Mesenchymal stem cell (in vitro differentiated cells and primary cell): ENCODE measurements around the gene ARHGEF16.

ENCODE experiments used
- DNase-seq: peaks from one replicate; pipeline ENCODE4 v3.0.0-alpha.2; 2013
- H2AFZ ChIP-seq: one replicate; pipeline ENCODE4 v1.6.1; 2013; ENCODE audit warnings: low read depth, mild to moderate bottlenecking, control low read depth, inconsistent platforms, low read length, moderate library complexity
- H2AK5ac ChIP-seq: 2 replicates; pipeline ENCODE4 v1.6.1; 2013; ENCODE audit warnings: low read length, moderate library complexity, mild to moderate bottlenecking, inconsistent platforms; ENCODE audit not compliant: severe bottlenecking
- H2BK120ac ChIP-seq: one replicate; pipeline ENCODE4 v1.6.1; 2013; ENCODE audit warnings: low read depth, mild to moderate bottlenecking, inconsistent platforms, low read length, moderate library complexity
- H2BK12ac ChIP-seq, 2 experiments: one replicate each; pipeline ENCODE4 v1.6.1; 2013; ENCODE audit warnings: inconsistent platforms in 2 of 2, low read length in 2 of 2, mild to moderate bottlenecking in 2 of 2, moderate library complexity in 2 of 2, control low read depth in 1 of 2
- H2BK15ac ChIP-seq: one replicate; pipeline ENCODE4 v1.6.1; 2013; ENCODE audit warnings: mild to moderate bottlenecking, low read depth, inconsistent platforms; ENCODE audit not compliant: poor library complexity, severe bottlenecking
- H2BK5ac ChIP-seq: 2 replicates; pipeline ENCODE4 v1.6.1; 2013; ENCODE audit warnings: low read depth, mild to moderate bottlenecking, low read length, control low read depth, inconsistent platforms; ENCODE audit not compliant: poor library complexity, severe bottlenecking
- H3K14ac ChIP-seq, 2 experiments: one replicate each; pipeline ENCODE4 v1.6.1; 2013; ENCODE audit warnings: inconsistent platforms in 2 of 2, low read length in 2 of 2, control low read depth in 1 of 2, mild to moderate bottlenecking in 1 of 2, moderate library complexity in 1 of 2
- H3K18ac ChIP-seq, 2 experiments: one replicate each; pipeline ENCODE4 v1.6.1; 2013; ENCODE audit warnings: inconsistent platforms in 2 of 2, low read length in 2 of 2, control low read depth in 1 of 2, low read depth in 1 of 2, mild to moderate bottlenecking in 1 of 2
- H3K23ac ChIP-seq, 2 experiments: one replicate each; pipeline ENCODE4 v1.6.1; 2013; ENCODE audit warnings: inconsistent platforms in 2 of 2, low read length in 2 of 2, mild to moderate bottlenecking in 2 of 2, moderate library complexity in 2 of 2, control low read depth in 1 of 2
- H3K27ac ChIP-seq: 2 replicates; pipeline ENCODE4 v1.5.1; 2013; ENCODE audit warnings: mild to moderate bottlenecking, moderate library complexity, low read length, control low read depth, inconsistent platforms; ENCODE audit not compliant: poor library complexity, severe bottlenecking
- H3K27me3 ChIP-seq, 2 experiments: 2 replicates each; pipeline versions ENCODE4 v1.6.1 to v1.7.0; 2013; ENCODE audit warnings: low read length in 2 of 2, mild to moderate bottlenecking in 2 of 2, moderate library complexity in 2 of 2, control low read depth in 1 of 2, inconsistent platforms in 1 of 2; ENCODE audit not compliant: control insufficient read depth in 1 of 2, insufficient read depth in 1 of 2
- H3K36me3 ChIP-seq, 2 experiments: 2 replicates each; pipeline versions ENCODE4 v1.6.1 to v1.7.0; 2013; ENCODE audit warnings: low read length in 2 of 2, control low read depth in 1 of 2, inconsistent platforms in 1 of 2, low read depth in 1 of 2, mild to moderate bottlenecking in 1 of 2; ENCODE audit not compliant: insufficient read depth in 2 of 2, control insufficient read depth in 1 of 2
- H3K4ac ChIP-seq, 2 experiments: one replicate each; pipeline ENCODE4 v1.6.1; 2013; ENCODE audit warnings: inconsistent platforms in 2 of 2, low read length in 2 of 2, mild to moderate bottlenecking in 2 of 2, moderate library complexity in 2 of 2, control low read depth in 1 of 2, low read depth in 1 of 2
- H3K4me1 ChIP-seq: 2 replicates; pipeline ENCODE4 v1.6.1; 2013; ENCODE audit warnings: low read depth, low read length, control low read depth; ENCODE audit not compliant: control insufficient read depth, insufficient read depth
- H3K4me2 ChIP-seq: 2 replicates; pipeline ENCODE4 v1.6.1; 2013; ENCODE audit warnings: low read length, mild to moderate bottlenecking, inconsistent platforms; ENCODE audit not compliant: poor library complexity, severe bottlenecking
- H3K4me3 ChIP-seq, 2 experiments: 2 replicates each; pipeline versions ENCODE4 v1.5.1 to v1.7.0; 2013; ENCODE audit warnings: low read length in 2 of 2, mild to moderate bottlenecking in 2 of 2, control low read depth in 1 of 2, low read depth in 1 of 2; ENCODE audit not compliant: insufficient read depth in 1 of 2
- H3K79me1 ChIP-seq: replicated peaks from 2 replicates; pipeline ENCODE4 v1.6.1; 2013; ENCODE audit warnings: mild to moderate bottlenecking, control low read depth, low read length, inconsistent platforms; ENCODE audit not compliant: poor library complexity, severe bottlenecking
- H3K9ac ChIP-seq: 2 replicates; pipeline ENCODE4 v1.7.0; 2013; ENCODE audit warnings: mild to moderate bottlenecking, low read length, moderate library complexity
- H3K9me3 ChIP-seq: 2 replicates; pipeline ENCODE4 v1.7.0; 2013; ENCODE audit warnings: mild to moderate bottlenecking, low read length; ENCODE audit not compliant: control insufficient read depth
- H4K8ac ChIP-seq: one replicate; pipeline ENCODE4 v1.6.1; 2013; ENCODE audit warnings: inconsistent platforms, mild to moderate bottlenecking, low read length, moderate library complexity
- H4K91ac ChIP-seq: one replicate; pipeline ENCODE4 v1.6.1; 2013; ENCODE audit warnings: mild to moderate bottlenecking, low read length, inconsistent platforms
- WGBS: methylation state at CpG from one replicate; pipeline ENCODE4 v1.1.7; 2013; ENCODE audit warnings: mixed read lengths; 5-methylcytosine and 5-hydroxymethylcytosine counted together

The ARHGEF16 gene

GRCh38 chr1:3515774-3516480 lies 61.5 kb downstream of the ARHGEF16 start:
- Histone ChIP-seq H2AK5ac (no peak overlapping the region), H2BK15ac (no peak overlapping the region), H2BK5ac (no peak overlapping the region), H3K23ac (no peak overlapping the region), H3K4me3 (no peak overlapping the region), H3K4me2 (peak overlapping the region; percentile 13), H3K27ac (no peak overlapping the region), H3K14ac (no peak overlapping the region), H2AFZ (no peak overlapping the region), H3K27me3 (peaks cover 0 to 1% of the 10 kb centered on the region in 2 experiments), H3K4me1 (peaks cover 18% of the 10 kb centered on the region), H3K9me3 (no peaks in the 10 kb centered on the region), H3K9ac (no peak overlapping the region), H3K18ac (no peak overlapping the region), H4K8ac (no peak overlapping the region), H2BK12ac (no peak overlapping the region), H4K91ac (no peak overlapping the region), H3K79me1 (no peaks in the 10 kb centered on the region), H2BK120ac (no peak overlapping the region), H3K36me3 (peaks cover 0 to 11% of the 10 kb centered on the region in 2 experiments), H3K4ac (no peak overlapping the region)
- no peak for DNase-seq
- 86% methylated on average over 19 of the region's 19 CpGs for WGBS

- no peak overlapping the region for H3K27ac ChIP-seq
- H3K14ac ChIP-seq: no peak overlapping the region
- no peak overlapping the region for H2BK120ac ChIP-seq
- H4K8ac ChIP-seq: no peak overlapping the region
- H3K4ac ChIP-seq: no peak overlapping the region
- H2BK12ac ChIP-seq: no peak overlapping the region
- H3K9me3 ChIP-seq: no peaks in the 10 kb centered on the region
- WGBS: 89% methylated on average over 15 of the region's 15 CpGs
- no peak overlapping the region for H3K4me3 ChIP-seq
- peak overlapping the region; percentile 13 for H3K4me2 ChIP-seq
- no peak overlapping the region for H3K23ac ChIP-seq
- H2AFZ ChIP-seq: no peak overlapping the region
- H3K27me3 ChIP-seq: peaks cover 0 to 7% of the 10 kb centered on the region in 2 experiments
- no peak overlapping the region for H3K9ac ChIP-seq
- H4K91ac ChIP-seq: no peak overlapping the region
- no peak overlapping the region for H2AK5ac ChIP-seq
- no peak overlapping the region for H3K18ac ChIP-seq
- H3K79me1 ChIP-seq: no peaks in the 10 kb centered on the region
- H2BK15ac ChIP-seq: no peak overlapping the region
- peaks cover 18% of the 10 kb centered on the region for H3K4me1 ChIP-seq
- H3K36me3 ChIP-seq: peaks cover 0 to 11% of the 10 kb centered on the region in 2 experiments
- DNase-seq: no peak
- H2BK5ac ChIP-seq: no peak overlapping the region
Measured at GRCh38 chr1:3516481-3516869, 62.0 kb downstream of the ARHGEF16 start.

- Histone ChIP-seq H3K36me3 (peaks cover 0 to 11% of the 10 kb centered on the region in 2 experiments), H3K27ac (no peak overlapping the region)
Measured at GRCh38 chr1:3516911-3517675, 62.6 kb downstream of the ARHGEF16 start.

GRCh38 chr1:3518256-3518655 lies 63.8 kb downstream of the ARHGEF16 start:
- no peaks in the 10 kb centered on the region for H3K79me1 ChIP-seq
- H2BK120ac ChIP-seq: no peak overlapping the region
- DNase-seq: no peak
- no peak overlapping the region for H3K4me3 ChIP-seq
- peaks cover 23% of the 10 kb centered on the region for H3K4me1 ChIP-seq
- H3K23ac ChIP-seq: no peak overlapping the region
- H4K8ac ChIP-seq: no peak overlapping the region
- no peak overlapping the region for H3K9ac ChIP-seq
- H2AFZ ChIP-seq: no peak overlapping the region
- H3K27me3 ChIP-seq: peaks cover 0 to 24% of the 10 kb centered on the region in 2 experiments
- H2AK5ac ChIP-seq: no peak overlapping the region
- H2BK12ac ChIP-seq: no peak overlapping the region
- H3K27ac ChIP-seq: no peak overlapping the region
- peaks cover 0 to 11% of the 10 kb centered on the region in 2 experiments for H3K36me3 ChIP-seq
- H3K14ac ChIP-seq: no peak overlapping the region
- no peak overlapping the region for H3K18ac ChIP-seq
- WGBS: 85% methylated on average over 12 of the region's 12 CpGs
- H3K9me3 ChIP-seq: no peaks in the 10 kb centered on the region
- H2BK5ac ChIP-seq: no peak overlapping the region
- H2BK15ac ChIP-seq: no peak overlapping the region
- no peak overlapping the region for H3K4me2 ChIP-seq
- no peak overlapping the region for H3K4ac ChIP-seq
- H4K91ac ChIP-seq: no peak overlapping the region

More at GRCh38 chr1:3516911-3517675, 62.6 kb downstream of the ARHGEF16 start:
- Histone ChIP-seq H3K79me1 (no peaks in the 10 kb centered on the region), H3K14ac (no peak overlapping the region), H3K9ac (no peak overlapping the region), H2BK15ac (no peak overlapping the region), H3K4me2 (no peak overlapping the region), H3K27me3 (peaks cover 0 to 13% of the 10 kb centered on the region in 2 experiments), H2BK5ac (no peak overlapping the region), H2BK12ac (no peak overlapping the region), H4K91ac (no peak overlapping the region), H2AK5ac (no peak overlapping the region), H4K8ac (no peak overlapping the region), H2BK120ac (no peak overlapping the region), H2AFZ (no peak overlapping the region), H3K4me1 (peaks cover 18% of the 10 kb centered on the region), H3K9me3 (no peaks in the 10 kb centered on the region), H3K4ac (no peak overlapping the region), H3K18ac (no peak overlapping the region), H3K23ac (no peak overlapping the region), H3K4me3 (no peak overlapping the region)
- DNase-seq: no peak
- WGBS: 86% methylated on average over 27 of the region's 27 CpGs
